ENCODE results near the gene MAP6D1.
"Not testable (repeated sequence)": the region's sequence is repeated elsewhere in the genome, so short reads cannot be mapped to it uniquely, and the experiment has no call there.

Gene MAP6D1

GRCh38 chr3:183801601-183802000, 23.8 kb downstream of the MAP6D1 start:
- Histone ChIP-seq H3K36me3 (ENCODE audit: control insufficient read depth, insufficient read depth, low read length) (peaks cover 71% of the 10 kb centered on the region), H3K27me3 (replicated peaks; ENCODE audit: control insufficient read depth, insufficient read depth, low read length, poor library complexity, severe bottlenecking) (no peaks in the 10 kb centered on the region), H3K27ac (ENCODE audit: insufficient read depth, low read length, poor library complexity, severe bottlenecking) (no peak overlapping the region), H3K4me3 (ENCODE audit: insufficient read depth, low read depth, low read length, poor library complexity, severe bottlenecking) (no peak overlapping the region), H3K9me3 (ENCODE audit: control insufficient read depth, low read length) (no peaks in the 10 kb centered on the region), H3K4me1 (ENCODE audit: control insufficient read depth, insufficient read depth, low read length, poor library complexity, severe bottlenecking) (no peaks in the 10 kb centered on the region)
- DNase-seq: no peak

GRCh38 chr3:183800243-183800863, 25.0 kb downstream of the MAP6D1 start:
- DNase-seq: no peak
- no peak overlapping the region for H3K27ac ChIP-seq (ENCODE audit: insufficient read depth, low read length, poor library complexity, severe bottlenecking)
- no peaks in the 10 kb centered on the region for H3K27me3 ChIP-seq (replicated peaks; ENCODE audit: control insufficient read depth, insufficient read depth, low read length, poor library complexity, severe bottlenecking)
- H3K4me3 ChIP-seq (ENCODE audit: insufficient read depth, low read depth, low read length, poor library complexity, severe bottlenecking): no peak overlapping the region
- no peaks in the 10 kb centered on the region for H3K9me3 ChIP-seq (ENCODE audit: control insufficient read depth, low read length)
- H3K4me1 ChIP-seq (ENCODE audit: control insufficient read depth, insufficient read depth, low read length, poor library complexity, severe bottlenecking): no peaks in the 10 kb centered on the region
- H3K36me3 ChIP-seq (ENCODE audit: control insufficient read depth, insufficient read depth, low read length): peaks cover 61% of the 10 kb centered on the region

- peaks cover 53% of the 10 kb centered on the region for H3K36me3 ChIP-seq (ENCODE audit: control insufficient read depth, insufficient read depth, low read length)
- H3K4me3 ChIP-seq (ENCODE audit: insufficient read depth, low read depth, low read length, poor library complexity, severe bottlenecking): no peak overlapping the region
- no peak overlapping the region for H3K27ac ChIP-seq (ENCODE audit: insufficient read depth, low read length, poor library complexity, severe bottlenecking)
Measured at GRCh38 chr3:183799461-183799860, 25.9 kb downstream of the MAP6D1 start.

GRCh38 chr3:183797996-183798395, 27.4 kb downstream of the MAP6D1 start:
- Histone ChIP-seq H3K9me3 (ENCODE audit: control insufficient read depth, low read length) (no peaks in the 10 kb centered on the region), H3K27me3 (replicated peaks; ENCODE audit: control insufficient read depth, insufficient read depth, low read length, poor library complexity, severe bottlenecking) (no peaks in the 10 kb centered on the region), H3K27ac (ENCODE audit: insufficient read depth, low read length, poor library complexity, severe bottlenecking) (no peak overlapping the region), H3K4me3 (ENCODE audit: insufficient read depth, low read depth, low read length, poor library complexity, severe bottlenecking) (no peak overlapping the region), H3K4me1 (ENCODE audit: control insufficient read depth, insufficient read depth, low read length, poor library complexity, severe bottlenecking) (no peaks in the 10 kb centered on the region), H3K36me3 (ENCODE audit: control insufficient read depth, insufficient read depth, low read length) (peaks cover 55% of the 10 kb centered on the region)
- DNase-seq: no peak

More at GRCh38 chr3:183799461-183799860, 25.9 kb downstream of the MAP6D1 start:
- Histone ChIP-seq H3K4me1 (ENCODE audit: control insufficient read depth, insufficient read depth, low read length, poor library complexity, severe bottlenecking) (no peaks in the 10 kb centered on the region), H3K27me3 (replicated peaks; ENCODE audit: control insufficient read depth, insufficient read depth, low read length, poor library complexity, severe bottlenecking) (no peaks in the 10 kb centered on the region), H3K9me3 (ENCODE audit: control insufficient read depth, low read length) (no peaks in the 10 kb centered on the region)
- DNase-seq: no peak

GRCh38 chr3:183796372-183796771, 29.0 kb downstream of the MAP6D1 start:
- H3K36me3 ChIP-seq (ENCODE audit: control insufficient read depth, insufficient read depth, low read length): peaks cover 48% of the 10 kb centered on the region
- no peaks in the 10 kb centered on the region for H3K4me1 ChIP-seq (ENCODE audit: control insufficient read depth, insufficient read depth, low read length, poor library complexity, severe bottlenecking)
- DNase-seq: no peak
- H3K27me3 ChIP-seq (replicated peaks; ENCODE audit: control insufficient read depth, insufficient read depth, low read length, poor library complexity, severe bottlenecking): no peaks in the 10 kb centered on the region
- no peak overlapping the region for H3K4me3 ChIP-seq (ENCODE audit: insufficient read depth, low read depth, low read length, poor library complexity, severe bottlenecking)
- no peaks in the 10 kb centered on the region for H3K9me3 ChIP-seq (ENCODE audit: control insufficient read depth, low read length)
- no peak overlapping the region for H3K27ac ChIP-seq (ENCODE audit: insufficient read depth, low read length, poor library complexity, severe bottlenecking)

- H3K9me3 ChIP-seq (ENCODE audit: control insufficient read depth, low read length): no peaks in the 10 kb centered on the region
- H3K4me1 ChIP-seq (ENCODE audit: control insufficient read depth, insufficient read depth, low read length, poor library complexity, severe bottlenecking): no peaks in the 10 kb centered on the region
- H3K4me3 ChIP-seq (ENCODE audit: insufficient read depth, low read depth, low read length, poor library complexity, severe bottlenecking): no peak overlapping the region
- H3K36me3 ChIP-seq (ENCODE audit: control insufficient read depth, insufficient read depth, low read length): peaks cover 51% of the 10 kb centered on the region
- H3K27ac ChIP-seq (ENCODE audit: insufficient read depth, low read length, poor library complexity, severe bottlenecking): no peak overlapping the region
- DNase-seq: no peak
- H3K27me3 ChIP-seq (replicated peaks; ENCODE audit: control insufficient read depth, insufficient read depth, low read length, poor library complexity, severe bottlenecking): no peaks in the 10 kb centered on the region
Measured at GRCh38 chr3:183794452-183794851, 30.9 kb downstream of the MAP6D1 start.

GRCh38 chr3:183792976-183793375, 32.4 kb downstream of the MAP6D1 start:
- Histone ChIP-seq H3K27me3 (replicated peaks; ENCODE audit: control insufficient read depth, insufficient read depth, low read length, poor library complexity, severe bottlenecking) (no peaks in the 10 kb centered on the region), H3K36me3 (ENCODE audit: control insufficient read depth, insufficient read depth, low read length) (peaks cover 40% of the 10 kb centered on the region), H3K27ac (ENCODE audit: insufficient read depth, low read length, poor library complexity, severe bottlenecking) (no peak overlapping the region), H3K9me3 (ENCODE audit: control insufficient read depth, low read length) (no peaks in the 10 kb centered on the region), H3K4me3 (ENCODE audit: insufficient read depth, low read depth, low read length, poor library complexity, severe bottlenecking) (no peak overlapping the region), H3K4me1 (ENCODE audit: control insufficient read depth, insufficient read depth, low read length, poor library complexity, severe bottlenecking) (no peaks in the 10 kb centered on the region)
- no peak for DNase-seq

GRCh38 chr3:183790700-183791099, 34.7 kb downstream of the MAP6D1 start:
- H3K27me3 ChIP-seq (replicated peaks; ENCODE audit: control insufficient read depth, insufficient read depth, low read length, poor library complexity, severe bottlenecking): no peaks in the 10 kb centered on the region
- no peak overlapping the region for H3K4me3 ChIP-seq (ENCODE audit: insufficient read depth, low read depth, low read length, poor library complexity, severe bottlenecking)
- no peaks in the 10 kb centered on the region for H3K9me3 ChIP-seq (ENCODE audit: control insufficient read depth, low read length)
- H3K4me1 ChIP-seq (ENCODE audit: control insufficient read depth, insufficient read depth, low read length, poor library complexity, severe bottlenecking): no peaks in the 10 kb centered on the region
- peaks cover 55% of the 10 kb centered on the region for H3K36me3 ChIP-seq (ENCODE audit: control insufficient read depth, insufficient read depth, low read length)
- DNase-seq: no peak
- H3K27ac ChIP-seq (ENCODE audit: insufficient read depth, low read length, poor library complexity, severe bottlenecking): no peak overlapping the region

- Histone ChIP-seq H3K9me3 (ENCODE audit: control insufficient read depth, low read length) (no peaks in the 10 kb centered on the region), H3K27ac (ENCODE audit: insufficient read depth, low read length, poor library complexity, severe bottlenecking) (no peak overlapping the region), H3K36me3 (ENCODE audit: control insufficient read depth, insufficient read depth, low read length) (peaks cover 56% of the 10 kb centered on the region), H3K4me1 (ENCODE audit: control insufficient read depth, insufficient read depth, low read length, poor library complexity, severe bottlenecking) (no peaks in the 10 kb centered on the region), H3K27me3 (replicated peaks; ENCODE audit: control insufficient read depth, insufficient read depth, low read length, poor library complexity, severe bottlenecking) (no peaks in the 10 kb centered on the region), H3K4me3 (ENCODE audit: insufficient read depth, low read depth, low read length, poor library complexity, severe bottlenecking) (no peak overlapping the region)
- no peak for DNase-seq
Measured at GRCh38 chr3:183789826-183790225, 35.6 kb downstream of the MAP6D1 start.

GRCh38 chr3:183784503-183784902, 40.9 kb downstream of the MAP6D1 start:
- DNase-seq; H3K4me1 ChIP-seq (ENCODE audit: control insufficient read depth, insufficient read depth, low read length, poor library complexity, severe bottlenecking); H3K27me3 ChIP-seq (replicated peaks; ENCODE audit: control insufficient read depth, insufficient read depth, low read length, poor library complexity, severe bottlenecking); H3K4me3 ChIP-seq (ENCODE audit: insufficient read depth, low read depth, low read length, poor library complexity, severe bottlenecking); H3K27ac ChIP-seq (ENCODE audit: insufficient read depth, low read length, poor library complexity, severe bottlenecking); H3K9me3 ChIP-seq (ENCODE audit: control insufficient read depth, low read length): not testable (repeated sequence)
- peaks cover 41% of the 10 kb centered on the region for H3K36me3 ChIP-seq (ENCODE audit: control insufficient read depth, insufficient read depth, low read length)
